ENCODE measurements around the gene ARHGAP31.
"Not testable (repeated sequence)": the region's sequence is repeated elsewhere in the genome, so short reads cannot be mapped to it uniquely, and the experiment has no call there.

The ARHGAP31 gene

DNA sequence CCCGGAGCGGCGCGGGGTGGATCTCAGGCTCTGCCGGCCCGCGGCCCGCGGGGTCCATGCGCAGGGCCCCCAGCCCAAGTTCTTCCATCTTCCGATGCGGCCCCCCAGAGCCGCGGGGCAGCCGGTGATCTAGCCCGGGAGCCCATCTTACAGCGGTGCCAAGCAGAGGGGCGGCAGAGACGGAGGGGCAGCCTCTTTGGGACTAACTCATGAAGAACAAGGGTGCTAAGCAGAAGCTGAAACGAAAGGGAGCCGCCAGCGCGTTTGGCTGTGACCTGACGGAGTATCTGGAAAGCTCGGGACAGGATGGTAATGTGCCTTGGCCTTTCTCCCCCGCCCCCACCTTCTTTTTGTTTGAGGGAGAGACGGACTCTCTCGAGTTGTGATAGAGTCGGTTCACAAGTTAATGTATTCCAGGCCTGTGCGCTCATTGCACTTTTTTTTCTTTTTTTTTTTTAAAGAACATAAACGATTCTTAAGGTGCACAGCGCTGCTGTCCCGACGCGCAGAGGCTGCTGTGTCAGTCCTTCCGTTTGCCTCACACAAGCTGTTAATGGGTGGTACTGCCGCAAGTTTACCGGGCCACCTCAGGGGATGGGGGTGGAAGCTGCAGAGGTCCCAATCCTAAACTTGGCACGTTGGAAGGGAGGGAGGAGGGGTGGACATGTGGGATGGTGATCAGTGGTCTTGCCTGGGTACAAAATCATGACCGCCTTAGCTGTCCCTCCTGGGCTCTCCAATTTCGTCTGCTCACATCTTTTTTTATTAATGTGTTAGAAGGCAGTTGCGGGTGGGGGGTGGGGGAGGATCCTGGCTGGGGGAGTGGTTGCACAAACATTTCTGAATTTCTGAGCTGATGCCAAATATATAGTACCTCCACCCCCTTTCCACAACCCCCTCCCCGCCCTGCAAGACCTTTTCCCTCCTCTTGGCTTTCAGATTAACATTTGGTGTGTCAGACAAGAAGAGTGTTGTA lies 801 bp downstream of the ARHGAP31 start:
- DNase-seq: no peak

DNA sequence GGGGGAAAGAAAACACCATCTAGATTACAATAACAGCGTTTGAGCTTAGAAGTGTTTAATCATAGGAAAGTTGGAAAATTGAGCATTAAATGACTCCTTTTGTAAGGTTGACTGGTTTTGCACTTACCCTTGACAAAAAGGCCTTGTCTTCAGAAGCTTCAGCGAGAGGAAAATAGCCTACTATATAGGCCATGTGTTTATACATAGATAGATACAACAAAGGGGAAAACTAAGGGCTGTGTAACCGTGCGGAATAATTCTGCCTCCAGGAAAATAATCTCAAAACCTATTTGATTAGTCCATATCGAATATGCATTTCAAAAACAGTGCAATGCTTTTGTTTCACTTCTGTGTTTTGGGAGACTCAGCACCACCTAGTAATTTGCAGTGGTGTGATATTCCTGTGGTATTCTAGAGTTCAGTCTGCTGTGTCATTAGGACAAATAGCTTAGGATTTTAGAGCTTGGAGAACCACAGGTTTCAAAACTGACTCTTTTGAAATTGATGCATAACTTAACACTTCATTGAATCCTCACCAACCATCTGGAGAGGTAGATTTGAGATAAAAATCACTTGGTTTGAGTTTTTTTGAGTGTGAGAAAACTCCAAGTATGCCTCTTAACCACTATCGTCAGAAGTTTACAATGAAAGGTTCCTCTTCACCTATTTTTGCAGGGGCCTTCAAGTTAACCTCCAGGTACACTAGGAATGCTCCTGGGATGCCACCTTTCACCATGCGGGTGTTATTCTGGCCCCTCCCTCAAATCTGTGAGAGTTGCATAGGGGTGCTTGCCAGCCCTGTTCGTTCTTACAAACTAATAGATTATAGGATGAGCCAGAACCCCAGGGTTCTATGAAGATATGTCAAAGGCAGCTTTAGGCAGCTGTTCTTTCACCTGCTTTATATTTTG lies 1.9 kb downstream of the ARHGAP31 start:
- DNase-seq: no peak

DNA sequence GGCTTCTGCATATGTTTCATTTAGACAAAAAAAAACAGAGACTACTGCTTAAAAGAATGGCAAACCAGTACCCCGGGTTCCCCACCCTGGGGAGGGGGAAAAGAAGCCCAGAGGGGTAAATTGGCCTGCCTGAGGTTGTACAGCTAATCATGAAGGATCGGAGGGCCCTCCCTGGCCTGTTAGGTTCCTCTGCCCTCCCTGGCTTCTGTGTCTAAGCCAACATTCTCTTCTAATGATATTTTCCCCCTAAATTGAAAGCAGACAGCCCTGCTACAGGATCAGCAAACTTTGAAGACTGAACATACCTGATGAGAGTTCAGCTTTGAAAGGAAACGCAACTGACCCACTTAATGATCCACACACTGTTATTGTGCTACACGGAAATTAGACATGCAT lies 2.5 kb downstream of the ARHGAP31 start:
- no peak for DNase-seq

DNA sequence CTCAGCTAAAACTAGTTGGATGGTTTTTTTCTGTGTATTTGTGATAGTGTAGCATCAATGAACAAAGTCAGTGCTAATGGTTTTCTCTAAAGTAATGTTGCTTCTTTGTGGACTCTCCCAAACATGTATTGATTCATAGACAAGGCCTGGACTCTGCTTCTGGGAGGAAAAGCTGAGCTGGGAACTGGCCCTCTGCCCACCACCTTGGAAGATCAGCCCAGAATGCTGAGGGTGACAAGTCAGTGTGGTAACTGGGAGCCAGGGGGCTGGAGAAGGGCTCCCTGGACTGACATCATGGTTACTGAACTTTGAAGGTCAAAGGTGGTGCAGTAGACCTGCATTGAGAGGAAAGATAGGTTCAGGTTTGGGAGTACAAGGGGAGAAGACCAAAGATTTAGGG lies 3.0 kb downstream of the ARHGAP31 start:
- DNase-seq: no peak

DNA sequence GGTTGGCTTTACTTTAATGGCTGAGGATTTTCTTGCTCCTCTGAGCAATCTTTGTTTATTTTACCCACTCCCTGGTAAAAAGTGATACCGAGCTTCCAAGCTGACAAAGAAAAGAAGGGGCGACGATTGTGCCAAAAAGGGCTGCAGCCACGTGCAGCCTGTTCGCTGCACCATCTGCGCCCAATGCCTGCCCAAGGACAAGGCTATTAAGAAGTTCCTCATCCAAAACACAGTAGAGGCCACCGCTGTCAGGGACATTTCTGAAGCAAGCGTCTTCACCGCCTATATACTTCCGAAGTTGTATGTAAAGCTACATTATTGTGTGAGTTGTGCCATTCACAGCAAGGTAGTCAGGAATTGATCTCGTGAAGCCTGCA lies 4.4 kb downstream of the ARHGAP31 start:
- no peak for DNase-seq

DNA sequence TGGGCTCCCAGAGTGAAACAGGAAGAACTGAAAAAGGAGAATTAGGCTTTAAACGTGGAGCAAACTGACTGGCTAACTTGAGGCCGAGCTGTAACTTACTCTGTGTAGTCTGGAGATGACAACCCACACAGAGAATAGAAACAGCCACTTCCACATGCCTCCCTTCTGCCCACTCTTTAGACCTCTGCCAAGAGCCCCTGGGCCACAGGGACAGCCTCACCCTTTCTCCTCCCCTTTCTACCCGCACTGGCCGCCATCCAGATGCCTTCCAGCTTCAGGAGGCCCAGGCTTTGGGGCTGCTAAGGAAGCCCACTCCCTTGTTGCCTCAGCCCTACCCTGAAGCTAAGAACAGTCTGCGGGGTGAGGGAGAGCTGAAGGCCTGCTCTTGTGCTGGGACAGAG lies 6.8 kb downstream of the ARHGAP31 start:
- no peak for DNase-seq

DNA sequence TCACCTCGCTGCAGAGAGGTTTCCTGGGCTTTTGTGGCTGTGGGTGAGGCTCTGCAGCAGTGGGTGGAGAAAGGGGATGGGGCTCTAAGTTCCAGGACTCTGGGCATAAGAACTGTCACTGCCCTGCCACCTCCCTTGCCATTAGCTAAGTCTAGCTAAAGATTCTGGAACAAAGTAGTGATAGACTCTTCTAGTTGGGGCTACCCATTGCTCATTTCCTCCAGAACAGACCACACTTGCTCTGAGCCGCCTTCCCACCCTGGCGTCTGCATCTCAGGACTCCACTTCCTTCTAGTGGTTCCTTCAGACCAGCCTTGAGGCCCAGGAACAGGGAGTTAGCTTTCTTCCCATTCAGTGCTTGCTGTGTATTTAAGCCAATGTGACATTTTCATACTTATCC lies 7.5 kb downstream of the ARHGAP31 start:
- DNase-seq: no peak

DNA sequence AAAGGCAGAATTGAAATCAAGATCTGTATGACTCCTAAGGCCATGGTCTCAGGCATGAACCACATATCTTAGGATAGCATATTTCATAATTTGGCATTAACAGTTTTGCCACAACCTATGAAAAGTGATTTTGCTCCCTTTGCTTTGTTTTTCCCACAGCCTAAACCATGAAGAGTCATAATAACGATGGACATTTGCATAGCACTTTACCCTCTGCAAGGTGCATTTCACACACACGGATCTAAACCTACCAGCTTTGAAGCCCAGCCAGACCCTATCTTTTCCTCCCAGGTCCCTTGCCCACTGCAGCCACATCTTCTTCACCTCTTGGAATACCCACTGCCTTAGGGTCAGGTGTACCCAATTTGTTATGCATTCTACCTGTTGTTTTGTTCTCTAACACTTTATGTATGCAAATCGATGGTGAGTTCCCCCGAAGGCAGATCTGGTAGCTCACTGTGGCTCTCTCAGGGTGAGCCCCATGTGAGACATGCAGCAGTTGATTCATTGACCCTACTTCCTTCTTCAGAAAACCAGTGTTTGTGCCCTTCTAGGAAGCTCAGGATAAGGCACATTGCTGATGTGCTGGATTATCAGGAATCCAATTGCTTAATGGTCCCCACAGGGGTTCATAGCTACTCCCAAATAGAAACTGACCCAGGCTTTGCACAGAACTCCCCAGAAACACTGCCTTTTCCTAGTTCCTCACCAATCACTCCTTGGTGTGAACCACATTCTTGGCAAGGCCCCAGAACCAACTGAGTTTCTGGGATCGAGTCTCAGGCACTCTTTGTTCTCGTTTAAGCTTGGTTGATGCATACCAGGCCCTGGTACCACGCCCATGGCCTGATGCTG lies 8.7 kb downstream of the ARHGAP31 start:
- no peak for DNase-seq

DNA sequence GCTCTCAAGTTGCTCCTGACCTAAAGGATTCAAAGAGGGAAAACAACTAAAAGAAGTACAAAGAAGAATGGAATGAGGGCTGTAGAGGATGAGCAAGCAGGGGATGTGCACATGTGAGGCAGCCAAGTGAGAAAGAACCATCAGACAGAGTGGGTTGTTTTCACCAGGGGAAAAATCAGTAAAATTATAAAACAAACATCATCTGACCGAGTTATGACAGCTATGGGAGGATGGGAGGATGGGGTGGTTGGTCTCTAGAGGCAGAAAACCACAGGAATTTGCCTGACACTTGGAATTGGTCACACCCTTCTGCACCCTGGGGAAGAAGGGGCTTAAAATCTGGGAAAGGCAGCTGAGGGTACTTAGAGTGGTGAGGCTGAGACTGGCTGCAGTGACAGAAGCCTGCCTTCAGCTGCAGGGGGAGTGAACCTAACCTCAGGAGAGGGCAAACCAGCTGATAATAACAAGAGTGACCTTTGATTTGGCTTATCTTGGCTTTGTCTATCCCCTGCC lies 10.1 kb downstream of the ARHGAP31 start:
- DNase-seq: no peak

DNA sequence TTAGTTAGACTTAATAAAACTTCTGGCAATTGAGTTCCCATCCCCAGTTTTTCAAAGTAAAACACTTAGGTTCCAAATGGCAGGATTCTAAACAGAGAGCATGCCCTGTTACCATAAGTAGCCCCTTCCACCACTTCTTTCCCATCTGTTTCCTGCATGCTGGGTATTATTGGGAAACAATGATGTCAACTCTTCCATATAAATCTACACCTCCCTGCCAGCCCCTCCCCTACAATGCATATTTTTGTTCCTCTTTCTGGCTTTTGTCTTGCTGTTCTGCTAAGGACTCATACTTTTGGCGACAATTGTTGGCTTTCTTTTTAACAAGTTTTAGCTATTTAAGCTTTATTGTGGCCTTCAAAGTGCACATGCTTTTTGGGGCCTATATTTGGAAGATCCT lies 11.1 kb downstream of the ARHGAP31 start:
- no peak for DNase-seq

DNA sequence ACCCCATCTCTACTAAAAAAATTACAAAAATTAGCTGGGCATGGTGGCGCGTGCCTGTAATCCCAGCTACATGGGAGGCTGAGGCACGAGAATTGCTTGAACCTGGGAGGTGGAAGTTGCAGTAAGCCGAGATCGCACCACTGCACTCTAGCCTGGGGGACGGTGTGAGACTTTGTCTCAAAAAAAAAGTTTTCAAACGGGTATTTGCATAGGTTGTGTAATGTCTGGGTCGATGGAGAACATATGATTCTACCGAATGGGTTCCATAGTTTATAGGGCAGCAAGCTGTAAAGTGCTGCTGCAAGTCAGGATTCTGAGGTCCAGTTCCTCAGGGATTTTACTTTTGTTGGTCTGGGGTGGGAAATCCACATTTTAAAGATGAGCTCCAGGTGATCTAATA lies 12.2 kb downstream of the ARHGAP31 start:
- not testable (repeated sequence) for DNase-seq

DNA sequence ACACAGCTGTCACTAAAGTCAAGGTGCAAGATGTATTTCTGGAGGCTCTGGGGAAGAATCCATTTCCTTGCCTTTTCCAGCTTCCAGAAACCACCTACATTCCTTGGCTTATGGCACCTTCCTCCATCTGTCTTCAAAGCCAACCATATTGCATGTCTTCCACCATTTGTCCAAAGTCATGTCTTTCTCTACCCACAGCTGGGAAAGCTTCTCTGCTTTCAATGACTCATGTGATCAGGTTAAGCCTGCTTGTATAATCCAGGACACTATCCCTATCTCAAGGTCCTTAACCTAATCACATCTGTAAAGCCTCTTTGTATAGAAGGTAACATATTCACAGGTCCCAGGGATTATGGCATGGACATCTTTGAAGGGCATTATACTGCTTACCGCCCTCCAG lies 14.2 kb downstream of the ARHGAP31 start:
- no peak for DNase-seq

DNA sequence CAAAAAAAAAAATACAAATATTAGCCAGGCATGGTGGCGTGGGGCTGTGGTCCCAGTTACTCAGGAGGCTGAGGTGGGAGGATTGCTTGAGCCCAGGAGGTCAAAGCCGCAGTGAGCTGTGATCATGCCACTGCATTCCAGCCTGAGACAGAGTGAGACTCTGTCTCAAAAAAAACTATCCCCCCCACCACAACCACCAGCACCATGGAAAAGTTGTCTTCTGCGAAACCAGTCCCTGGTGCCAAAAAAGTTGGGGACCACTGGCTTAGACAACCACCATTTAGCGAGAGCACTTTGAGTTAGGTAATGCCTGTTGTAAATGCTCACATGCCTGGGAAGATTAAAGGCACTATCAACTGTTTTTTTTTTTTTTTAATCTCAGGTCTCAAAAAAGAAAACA lies 15.4 kb downstream of the ARHGAP31 start:
- no peak for DNase-seq

DNA sequence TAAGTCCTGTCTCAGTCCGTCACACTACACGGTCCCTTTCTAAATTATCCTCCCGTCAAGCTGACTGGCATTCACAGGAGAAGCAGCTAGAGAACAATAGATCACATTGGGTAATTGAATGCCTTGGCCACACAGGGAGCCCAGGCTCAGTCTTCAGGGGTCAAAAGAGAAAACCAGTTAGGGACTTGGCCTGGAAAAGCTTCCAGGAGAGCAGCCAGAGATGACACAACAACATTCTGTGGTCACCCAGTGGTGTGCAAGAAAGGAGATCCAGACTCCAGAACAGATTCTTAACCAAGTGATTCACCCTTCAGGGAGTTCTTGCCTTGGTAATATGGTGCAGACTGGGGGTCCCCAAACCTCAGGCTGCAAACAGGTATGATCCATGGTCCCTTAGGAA lies 15.9 kb downstream of the ARHGAP31 start:
- no peak for DNase-seq

DNA sequence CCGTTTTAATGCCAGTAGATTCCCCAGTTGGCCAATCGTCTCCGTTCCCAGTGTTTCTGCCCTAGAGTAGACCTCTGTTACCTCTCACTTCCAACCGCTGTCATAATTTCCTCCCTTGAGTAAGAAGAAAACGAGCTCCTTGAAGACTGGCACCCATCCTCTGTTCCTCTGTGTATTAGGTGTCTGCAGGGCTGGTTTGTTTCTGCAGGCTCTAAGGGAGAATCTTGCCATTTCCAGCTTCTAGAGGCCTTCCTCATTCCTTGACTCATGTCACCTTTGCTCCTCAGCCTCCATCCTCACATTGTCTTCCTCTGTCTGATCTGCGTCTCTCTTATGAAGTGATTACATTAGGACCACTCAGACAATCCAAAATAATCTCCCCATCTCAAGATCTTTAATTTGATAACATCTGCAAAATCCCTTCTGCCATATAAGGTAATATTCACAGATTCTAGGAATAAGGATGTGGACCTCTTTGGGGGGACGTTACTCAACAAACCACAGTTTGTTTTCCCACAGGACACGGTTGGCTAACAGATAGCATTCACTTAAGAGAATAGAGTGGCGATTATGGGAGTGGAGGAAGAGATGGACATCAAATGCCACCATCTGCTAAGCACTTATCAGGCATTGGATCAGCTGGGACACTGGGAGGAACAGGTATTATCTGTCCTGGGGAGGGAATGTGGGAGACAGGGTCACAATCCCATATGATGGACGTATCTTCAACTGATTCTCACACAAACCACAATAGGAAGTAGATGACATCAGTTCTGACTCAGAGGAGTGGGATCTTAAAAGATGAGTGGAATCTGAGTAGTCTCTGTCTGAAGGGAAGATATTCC lies 17.1 kb downstream of the ARHGAP31 start:
- no peak for DNase-seq

DNA sequence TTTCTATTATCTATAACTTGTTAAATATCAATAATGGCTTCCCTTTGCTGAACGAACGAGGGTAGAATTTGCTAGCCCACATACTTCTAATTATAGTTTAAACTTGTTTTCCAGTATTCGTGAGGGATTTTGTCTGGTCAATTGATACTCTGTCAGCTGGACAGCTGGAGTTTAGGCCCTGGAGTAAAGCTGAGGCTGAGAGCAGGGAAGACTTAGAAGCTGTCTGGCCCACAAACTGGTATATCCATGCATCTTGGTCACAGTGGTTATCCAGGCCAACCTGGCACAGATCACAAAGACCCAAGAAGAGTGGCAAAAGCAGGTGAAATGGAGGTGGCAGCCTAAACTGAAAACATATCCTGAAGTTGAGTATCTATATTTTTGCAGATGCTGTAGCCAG lies 19.3 kb downstream of the ARHGAP31 start:
- DNase-seq: no peak

DNA sequence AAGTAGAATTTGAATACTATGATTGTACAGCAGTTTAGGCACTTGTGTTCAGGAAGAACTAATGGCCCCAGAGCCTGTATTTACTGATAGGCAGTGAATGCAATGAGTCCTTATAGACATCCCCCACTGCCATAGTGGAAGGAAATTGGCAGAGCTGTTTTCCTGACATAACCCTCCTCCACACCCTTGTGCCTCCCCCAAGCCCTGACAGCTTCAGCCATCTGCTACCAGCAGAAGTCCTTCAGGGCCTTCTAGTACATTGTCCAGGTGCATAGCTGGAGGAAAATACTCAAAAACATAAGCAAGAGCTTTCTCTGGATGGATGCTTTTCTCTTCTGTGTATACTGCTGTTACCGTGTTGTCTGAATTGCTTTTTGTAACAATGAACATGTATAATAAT lies 20.6 kb downstream of the ARHGAP31 start:
- DNase-seq: no peak

DNA sequence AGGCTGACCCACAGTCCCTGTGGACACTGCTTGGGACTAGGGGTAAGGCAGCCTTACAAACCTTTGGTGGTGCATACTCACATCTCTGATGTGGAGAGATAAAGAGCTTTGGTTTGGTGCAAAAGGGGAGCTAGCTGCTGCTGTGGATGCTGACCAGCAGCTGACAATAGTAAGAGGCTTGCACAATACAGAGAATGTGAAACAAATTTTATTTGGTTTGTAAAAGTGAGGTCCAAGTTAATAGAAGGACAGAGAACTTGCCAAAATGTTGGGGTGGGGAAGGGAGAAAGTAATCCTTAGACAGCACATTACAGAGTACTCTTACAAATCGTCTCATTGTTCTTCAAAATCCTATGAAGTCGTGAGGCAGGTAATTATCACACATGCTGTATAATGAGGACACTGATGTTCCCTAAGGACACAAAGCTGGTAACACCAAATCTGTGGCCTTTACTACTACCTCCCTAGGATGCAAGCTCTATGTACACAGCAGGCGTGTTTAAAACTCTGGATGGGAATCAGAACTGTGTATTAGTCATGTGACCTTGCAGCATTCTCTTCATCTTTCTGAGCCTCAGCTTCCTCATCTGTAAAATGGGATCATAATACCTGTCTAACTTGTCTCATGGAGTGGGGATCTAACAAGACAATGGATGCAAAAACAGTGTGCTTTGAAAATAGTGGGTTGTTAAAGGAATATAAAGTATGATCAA lies 21.6 kb downstream of the ARHGAP31 start:
- DNase-seq: no peak

DNA sequence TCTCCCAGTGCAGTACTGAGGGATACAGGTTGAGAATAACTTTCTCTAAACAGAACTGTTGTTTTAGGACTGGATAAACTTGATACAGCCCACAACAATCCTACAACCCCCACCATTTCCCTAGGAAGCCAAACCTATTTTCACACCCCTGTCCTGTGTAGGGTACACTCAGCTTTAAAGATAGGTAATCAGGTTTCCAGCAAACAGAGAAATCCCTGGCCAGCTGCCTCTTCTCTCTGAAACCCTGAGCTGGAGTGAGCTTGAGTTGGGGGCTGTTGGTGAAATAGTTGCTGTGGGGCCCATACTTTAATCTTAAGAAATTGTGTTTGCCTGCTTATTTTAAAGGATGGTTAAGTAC lies 22.1 kb downstream of the ARHGAP31 start:
- DNase-seq: no peak

DNA sequence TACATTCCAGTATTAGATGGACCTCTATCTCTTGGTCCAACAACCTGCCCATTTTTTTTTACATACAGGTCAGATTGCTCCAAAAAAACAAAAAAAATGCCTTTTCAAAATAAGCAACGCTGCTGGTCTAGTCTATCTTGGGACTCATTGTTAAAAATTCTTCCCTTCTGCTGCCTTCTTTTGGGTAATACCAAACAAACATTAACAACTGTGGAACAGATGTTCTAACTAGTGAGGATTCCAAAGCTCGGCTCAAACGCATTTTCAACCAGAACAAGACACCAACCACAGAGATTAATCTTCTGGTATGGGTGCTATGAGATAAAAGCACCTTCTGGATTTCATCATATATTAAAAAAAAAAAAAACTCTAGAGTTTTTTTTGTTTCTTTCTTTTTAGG lies 24.7 kb downstream of the ARHGAP31 start:
- DNase-seq: no peak

DNA sequence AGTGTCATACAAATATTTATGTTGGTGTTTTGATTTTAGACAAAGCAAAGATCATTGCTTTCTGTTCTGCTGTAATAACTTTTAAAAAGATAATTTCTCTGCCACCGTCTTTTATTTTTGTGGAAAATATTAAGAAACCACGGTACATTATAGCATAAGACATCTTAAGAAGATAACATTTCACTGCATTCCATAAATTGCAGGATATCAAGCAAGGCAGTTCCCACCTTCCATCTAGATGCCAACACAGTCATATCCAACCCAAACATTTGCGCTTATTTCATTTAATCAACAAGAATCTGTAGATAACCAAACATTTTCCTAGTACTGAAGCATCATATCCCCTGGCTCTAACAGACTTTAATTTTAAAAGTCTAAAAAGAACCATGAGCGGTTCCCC lies 25.1 kb downstream of the ARHGAP31 start:
- DNase-seq: no peak
